Glutamatergic neuron (in vitro differentiated cells): ENCODE data around the gene ASB10. TPM values are rescaled to one million over a fixed set of nuclear protein-coding genes. Genes with fewer than 3 reads are reported as not detected.

ENCODE experiments used
- DNase-seq: peaks from one replicate; pipeline ENCODE4 v3.0.0; 2022
- H3K27ac Mint-ChIP-seq: one replicate; pipeline ENCODE4 v1.8.0; 2020; ENCODE audit warnings: mild to moderate bottlenecking, mixed read lengths, inconsistent platforms; ENCODE audit not compliant: unreplicated experiment
- H3K27me3 Mint-ChIP-seq: one replicate; pipeline ENCODE4 v1.8.0; 2020; ENCODE audit warnings: mild to moderate bottlenecking, moderate library complexity, mixed read lengths, inconsistent platforms; ENCODE audit not compliant: unreplicated experiment
- H3K36me3 Mint-ChIP-seq: one replicate; pipeline ENCODE4 v1.8.0; 2020; ENCODE audit warnings: mild to moderate bottlenecking, mixed read lengths, inconsistent platforms; ENCODE audit not compliant: unreplicated experiment
- H3K4me1 Mint-ChIP-seq: one replicate; pipeline ENCODE4 v1.8.0; 2020; ENCODE audit warnings: mild to moderate bottlenecking, low read depth, mixed read lengths, inconsistent platforms; ENCODE audit not compliant: unreplicated experiment
- H3K4me3 Mint-ChIP-seq: one replicate; pipeline ENCODE4 v1.8.0; 2020; ENCODE audit warnings: mild to moderate bottlenecking, mixed read lengths, inconsistent platforms; ENCODE audit not compliant: unreplicated experiment
- H3K9me3 Mint-ChIP-seq: one replicate; pipeline ENCODE4 v1.8.0; 2020; ENCODE audit warnings: mild to moderate bottlenecking, moderate library complexity, mixed read lengths, inconsistent platforms; ENCODE audit not compliant: unreplicated experiment
- total RNA-seq: library from RNA; stranded (reverse); fragmentation: NEBNext Ultra II Directional; extraction: Animal tissue kit (Norgen Biotek cat#: 25700); gene quantifications from one replicate; pipeline ENCODE4 v1.2.1, GENCODE V29; 2021; ENCODE audit not compliant: unreplicated experiment
- TF ChIP-seq, protein P1 (sequence below): fragments of 200-600 bp; sonication (generic); IDR thresholded peaks from one replicate; pipeline ENCODE4 v1.5.0; 2021; ENCODE audit not compliant: partially characterized antibody, unreplicated experiment

ASB10 gene
- total RNA-seq, 1 donor from 2014 or later = not detected

DNA sequence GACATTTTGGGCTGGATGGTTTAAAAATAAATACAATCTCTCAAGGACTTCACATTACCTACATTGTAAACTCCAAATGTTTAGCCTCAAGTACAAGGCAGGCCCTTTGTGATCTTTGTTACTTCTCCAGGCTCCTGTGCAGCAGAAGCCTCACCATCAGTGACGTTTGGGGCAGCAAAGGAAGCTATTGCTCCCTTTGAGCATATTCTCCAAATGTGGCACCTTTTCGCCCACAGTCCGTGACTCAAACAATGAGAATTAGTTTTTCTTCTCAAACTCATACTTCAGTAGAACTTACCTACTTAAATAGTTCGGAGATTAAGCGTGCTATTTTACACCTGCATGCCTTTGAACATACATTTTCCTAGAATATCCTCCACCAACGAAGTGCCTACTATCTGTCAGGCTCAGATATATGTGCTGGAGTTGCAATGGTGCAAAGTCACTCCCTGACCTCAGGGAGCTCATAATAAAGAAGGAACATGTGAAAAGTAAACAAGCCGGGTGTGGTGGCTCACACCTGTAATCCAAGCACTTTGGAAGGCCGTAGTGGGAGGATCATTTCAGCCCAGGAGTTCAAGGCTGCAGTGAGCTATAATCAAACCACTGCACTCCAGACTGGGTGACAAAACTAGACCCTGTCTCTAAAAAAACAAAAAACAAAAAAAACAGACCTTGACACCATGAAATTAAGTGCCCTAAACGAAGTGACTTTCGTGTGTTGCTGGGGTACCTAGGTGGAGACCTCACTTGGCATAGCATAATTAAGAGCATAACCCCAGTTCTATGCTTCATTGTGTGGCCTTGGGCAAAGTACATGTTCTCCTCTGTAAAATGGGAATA is 41.2 kb upstream of the ASB10 start:
- TF ChIP-seq, protein P1, sequence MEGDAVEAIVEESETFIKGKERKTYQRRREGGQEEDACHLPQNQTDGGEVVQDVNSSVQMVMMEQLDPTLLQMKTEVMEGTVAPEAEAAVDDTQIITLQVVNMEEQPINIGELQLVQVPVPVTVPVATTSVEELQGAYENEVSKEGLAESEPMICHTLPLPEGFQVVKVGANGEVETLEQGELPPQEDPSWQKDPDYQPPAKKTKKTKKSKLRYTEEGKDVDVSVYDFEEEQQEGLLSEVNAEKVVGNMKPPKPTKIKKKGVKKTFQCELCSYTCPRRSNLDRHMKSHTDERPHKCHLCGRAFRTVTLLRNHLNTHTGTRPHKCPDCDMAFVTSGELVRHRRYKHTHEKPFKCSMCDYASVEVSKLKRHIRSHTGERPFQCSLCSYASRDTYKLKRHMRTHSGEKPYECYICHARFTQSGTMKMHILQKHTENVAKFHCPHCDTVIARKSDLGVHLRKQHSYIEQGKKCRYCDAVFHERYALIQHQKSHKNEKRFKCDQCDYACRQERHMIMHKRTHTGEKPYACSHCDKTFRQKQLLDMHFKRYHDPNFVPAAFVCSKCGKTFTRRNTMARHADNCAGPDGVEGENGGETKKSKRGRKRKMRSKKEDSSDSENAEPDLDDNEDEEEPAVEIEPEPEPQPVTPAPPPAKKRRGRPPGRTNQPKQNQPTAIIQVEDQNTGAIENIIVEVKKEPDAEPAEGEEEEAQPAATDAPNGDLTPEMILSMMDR = no peak
- Mint-ChIP-seq H3K27ac (peak overlapping the region; percentile 99), H3K4me1 (peaks cover 22% of the 10 kb centered on the region), H3K36me3 (no peaks in the 10 kb centered on the region), H3K9me3 (peaks cover 14% of the 10 kb centered on the region), H3K4me3 (peak overlapping the region; percentile 99), H3K27me3 (peaks cover 11% of the 10 kb centered on the region)
- DNase-seq = no peak

DNA sequence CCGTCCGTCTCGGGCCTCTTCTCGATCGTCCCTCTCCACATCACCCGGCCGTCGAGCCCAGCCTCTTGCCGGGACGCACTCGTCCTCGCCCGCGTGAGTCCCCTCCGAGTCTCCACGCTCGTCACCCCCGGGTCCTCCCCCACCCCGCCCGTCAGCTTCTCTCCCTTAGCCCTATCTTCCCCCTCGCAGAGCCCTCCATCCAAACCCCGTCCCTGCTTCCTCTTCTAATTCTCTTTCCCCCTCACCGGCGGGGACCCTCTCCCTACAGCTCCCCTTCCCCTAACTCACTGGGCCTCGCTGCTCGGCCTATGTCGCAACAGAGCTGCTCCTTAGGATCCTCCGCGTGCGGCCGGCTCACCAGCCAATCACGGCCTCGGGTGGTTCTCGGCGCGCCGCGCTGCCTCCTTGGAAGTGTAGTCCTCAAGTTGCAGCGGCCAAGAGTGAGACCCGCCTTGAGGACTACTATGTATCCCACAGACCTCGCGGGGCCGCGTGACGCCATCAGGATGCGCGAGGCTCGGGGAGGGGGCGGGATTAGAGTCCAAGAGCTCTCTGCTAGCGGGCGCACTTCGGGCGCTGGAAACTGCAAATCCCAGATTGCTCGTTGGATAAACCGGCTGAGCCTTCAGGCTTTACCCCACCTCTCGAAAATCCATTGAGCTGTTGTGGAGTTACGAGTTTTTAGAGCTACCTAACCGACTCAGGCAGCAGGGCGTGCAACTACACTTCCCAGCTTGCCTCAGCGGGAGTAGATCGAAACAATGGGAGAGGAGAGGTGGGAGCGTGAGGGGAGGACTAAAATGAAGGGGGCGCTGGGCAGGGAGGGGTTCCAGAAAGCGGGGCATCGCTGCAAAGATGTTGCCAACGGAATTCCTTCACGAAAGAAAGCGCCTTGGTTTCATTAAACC is 40.1 kb upstream of the ASB10 start, which contains the start of gene ABCF2:
TSS of gene ABCF2 (minus strand) at position 331 of the 908 bp plus-strand sequence. CDS start 747 bp downstream, outside the sequence.
- peak; percentile 100 for DNase-seq
- peak within 1 kb of the TSS; percentile 99 for H3K27ac Mint-ChIP-seq
- H3K27me3 Mint-ChIP-seq = peaks cover 8% of the 10 kb centered on the region
- peaks cover 13% of the 10 kb centered on the region for H3K9me3 Mint-ChIP-seq
- peak within 1 kb of the TSS; percentile 99 for H3K4me3 Mint-ChIP-seq
- H3K4me1 Mint-ChIP-seq = peaks cover 21% of the 10 kb centered on the region
- H3K36me3 Mint-ChIP-seq = no peaks in the 10 kb centered on the region
- TF ChIP-seq, protein P1 = no peak

DNA sequence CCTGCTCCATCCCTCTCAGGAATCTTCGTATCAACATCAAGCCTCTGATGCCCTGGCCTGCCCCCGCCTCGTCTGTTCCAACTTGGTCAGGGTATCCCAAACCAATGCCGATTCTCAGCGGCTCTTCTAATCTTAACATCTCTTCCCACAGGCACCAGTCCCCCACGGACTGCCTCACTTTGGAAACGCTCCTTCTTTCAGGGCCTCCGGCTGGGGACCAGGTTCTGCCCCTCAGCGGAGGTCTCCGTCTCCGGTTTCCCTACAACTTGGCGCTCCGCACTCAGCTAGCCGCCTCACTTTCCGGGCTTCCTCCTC is 39.5 kb upstream of the ASB10 start:
- peaks cover 8% of the 10 kb centered on the region for H3K27me3 Mint-ChIP-seq
- peaks cover 11% of the 10 kb centered on the region for H3K9me3 Mint-ChIP-seq
- peak overlapping the region; percentile 99 for H3K27ac Mint-ChIP-seq
- TF ChIP-seq, protein P1 = no peak
- H3K4me1 Mint-ChIP-seq = peaks cover 16% of the 10 kb centered on the region
- no peak for DNase-seq
- H3K4me3 Mint-ChIP-seq = peak overlapping the region; percentile 99
- H3K36me3 Mint-ChIP-seq = no peaks in the 10 kb centered on the region

- no peak overlapping the region for H3K27ac Mint-ChIP-seq
Observed at GRCh38 chr7:151225948-151226510, 39.0 kb upstream of the ASB10 start.

More at GRCh38 chr7:151225948-151226510, 39.0 kb upstream of the ASB10 start:
- Mint-ChIP-seq H3K36me3 (no peaks in the 10 kb centered on the region), H3K4me3 (peak overlapping the region; percentile 99), H3K4me1 (peaks cover 14% of the 10 kb centered on the region), H3K27me3 (peaks cover 8% of the 10 kb centered on the region), H3K9me3 (peaks cover 11% of the 10 kb centered on the region)
- no peak for DNase-seq
- TF ChIP-seq, protein P1 = no peak
